Fibroblast of lung (primary cell): ENCODE results near the gene VPS13C. TPM values are rescaled to one million over a fixed set of nuclear protein-coding genes. Genes with fewer than 3 reads are reported as not detected.

ENCODE experiments used
- DNase-seq, 2 donors: peaks; one replicate each; pipeline versions ENCODE4 v3.0.0 to v3.0.0-alpha.2; 2010; ENCODE audit warnings: low read depth in 2 of 2
- H2AFZ ChIP-seq: 2 replicates; pipeline ENCODE4 v1.5.1; 2012; ENCODE audit warnings: low read length, control low read depth, inconsistent platforms
- H3K27ac ChIP-seq: 2 replicates; pipeline ENCODE4 v1.5.1; 2011; ENCODE audit warnings: low read length, control low read depth; ENCODE audit not compliant: insufficient read depth
- H3K27me3 ChIP-seq: 2 replicates; pipeline ENCODE4 v1.5.1; 2011; ENCODE audit warnings: mild to moderate bottlenecking, low read length; ENCODE audit not compliant: control insufficient read depth, insufficient read depth
- H3K36me3 ChIP-seq: 2 replicates; pipeline ENCODE4 v1.5.1; 2011; ENCODE audit warnings: low read length; ENCODE audit not compliant: control insufficient read depth, insufficient read depth
- H3K4me1 ChIP-seq: 2 replicates; pipeline ENCODE4 v1.5.1; 2011; ENCODE audit warnings: low read length; ENCODE audit not compliant: control insufficient read depth, insufficient read depth; ENCODE audit errors: extremely low read depth
- H3K4me2 ChIP-seq: 2 replicates; pipeline ENCODE4 v1.5.1; 2011; ENCODE audit warnings: low read length, control low read depth; ENCODE audit not compliant: insufficient read depth; ENCODE audit errors: extremely low read depth
- H3K4me3 ChIP-seq, 4 experiments: fragments of 200-600 bp in 1 of 4; sonication (generic) in 1 of 4; replicated peaks in 1 of 4; 2 replicates each; pipeline ENCODE4 v1.5.1; 2011 to 2016; ENCODE audit warnings: low read length in 4 of 4, low read depth in 3 of 4, mild to moderate bottlenecking in 3 of 4, control low read depth in 2 of 4, inconsistent platforms in 1 of 4, mixed read lengths in 1 of 4; ENCODE audit not compliant: insufficient read depth in 1 of 4; ENCODE audit errors: control extremely low read depth in 1 of 4
- H3K79me2 ChIP-seq: 2 replicates; pipeline ENCODE4 v1.5.1; 2012; ENCODE audit warnings: mild to moderate bottlenecking, low read length, inconsistent platforms; ENCODE audit not compliant: control insufficient read depth, insufficient read depth
- H3K9ac ChIP-seq: 2 replicates; pipeline ENCODE4 v1.5.1; 2011; ENCODE audit warnings: mild to moderate bottlenecking, low read length, control low read depth; ENCODE audit not compliant: insufficient read depth
- H3K9me3 ChIP-seq: 2 replicates; pipeline ENCODE4 v1.5.1; 2012; ENCODE audit warnings: low read depth, low read length; ENCODE audit not compliant: control insufficient read depth, insufficient read depth
- H4K20me1 ChIP-seq: 2 replicates; pipeline ENCODE4 v1.5.1; 2011; ENCODE audit warnings: low read length; ENCODE audit not compliant: control insufficient read depth, insufficient read depth; ENCODE audit errors: extremely low read depth
- CTCF ChIP-seq, 2 donors: IDR thresholded peaks in 1 of 2; conservative IDR thresholded peaks in 1 of 2; 1 replicate in 1 of 2; 2 replicates in 1 of 2; pipeline ENCODE4 v1.5.1; 2011 to 2012; ENCODE audit warnings: low read length in 2 of 2, control low read depth in 1 of 2, inconsistent platforms in 1 of 2, low read depth in 1 of 2, mild to moderate bottlenecking in 1 of 2
- EZH2 ChIP-seq: IDR thresholded peaks from 2 replicates; pipeline ENCODE4 v1.5.1; 2012; ENCODE audit warnings: low read length, control low read depth, mild to moderate bottlenecking; ENCODE audit errors: missing control alignments
- polyA plus RNA-seq, 2 donors: library from polyadenylated mRNA; depleted of rRNA in 1 of 2; stranded (reverse) in 1 of 2; unstranded in 1 of 2; fragments of >200 nt; gene quantifications; 2 replicates each; pipeline ENCODE4 v1.2.1, GENCODE V29; 2011 to 2012; ENCODE audit warnings: missing spikeins in 1 of 2
- total RNA-seq: library from RNA; depleted of rRNA; stranded (reverse); fragments of >200 nt; gene quantifications from 2 replicates; pipeline ENCODE4 v1.2.1, GENCODE V29; 2014

Gene VPS13C
- total and polyA plus RNA-seq, 2 donors (not counting 1 experiment from before 2014, with no cell fraction given) = 19.6 to 82.7 TPM

GRCh38 chr15:61857169-61857829, 202.9 kb downstream of the VPS13C start:
- no peaks in the 10 kb centered on the region for H4K20me1 ChIP-seq
- H3K9me3 ChIP-seq = no peaks in the 10 kb centered on the region
- H3K27ac ChIP-seq = no peak overlapping the region
- no peak overlapping the region for H3K4me3 ChIP-seq
- no peak overlapping the region for H3K4me2 ChIP-seq
- no peak for DNase-seq
- no peaks in the 10 kb centered on the region for H3K27me3 ChIP-seq
- H2AFZ ChIP-seq = no peak overlapping the region
- H3K9ac ChIP-seq = no peak overlapping the region
- H3K4me1 ChIP-seq = no peaks in the 10 kb centered on the region
- H3K79me2 ChIP-seq = no peaks in the 10 kb centered on the region
- peaks cover 2% of the 10 kb centered on the region for H3K36me3 ChIP-seq
- no peak for TF ChIP-seq EZH2
- TF ChIP-seq CTCF (conservative IDR thresholded peaks at IDR 0.05 in 1 of 2, IDR thresholded peaks at IDR 0.05 in 1 of 2; ENCODE audit: low read depth in 1 of 2, low read length in 2 of 2) = no peak

GRCh38 chr15:61856295-61856694, 204.0 kb downstream of the VPS13C start:
- no peak for DNase-seq
- no peaks in the 10 kb centered on the region for H3K4me1 ChIP-seq
- H3K27me3 ChIP-seq = no peaks in the 10 kb centered on the region
- H3K9ac ChIP-seq = no peak overlapping the region
- H3K27ac ChIP-seq = no peak overlapping the region
- H2AFZ ChIP-seq = no peak overlapping the region
- no peaks in the 10 kb centered on the region for H3K79me2 ChIP-seq
- H3K9me3 ChIP-seq = no peaks in the 10 kb centered on the region
- H3K36me3 ChIP-seq = no peaks in the 10 kb centered on the region
- no peak for TF ChIP-seq EZH2
- no peak for TF ChIP-seq CTCF (conservative IDR thresholded peaks at IDR 0.05 in 1 of 2, IDR thresholded peaks at IDR 0.05 in 1 of 2; ENCODE audit: low read depth in 1 of 2, low read length in 2 of 2)
- no peak overlapping the region for H3K4me3 ChIP-seq
- no peak overlapping the region for H3K4me2 ChIP-seq
- H4K20me1 ChIP-seq = no peaks in the 10 kb centered on the region

- Histone ChIP-seq H3K4me2 (no peak overlapping the region), H3K79me2 (no peaks in the 10 kb centered on the region), H3K4me3 (no peak overlapping the region), H4K20me1 (no peaks in the 10 kb centered on the region), H3K9me3 (no peaks in the 10 kb centered on the region), H3K27me3 (no peaks in the 10 kb centered on the region), H3K27ac (no peak overlapping the region), H3K4me1 (no peaks in the 10 kb centered on the region), H3K36me3 (no peaks in the 10 kb centered on the region), H2AFZ (no peak overlapping the region), H3K9ac (no peak overlapping the region)
- TF ChIP-seq CTCF (conservative IDR thresholded peaks at IDR 0.05 in 1 of 2, IDR thresholded peaks at IDR 0.05 in 1 of 2; ENCODE audit: low read depth in 1 of 2, low read length in 2 of 2) (no peak), EZH2 (no peak)
- DNase-seq = no peak
These were observed 207.1 kb downstream of the VPS13C start for GRCh38 chr15:61853195-61853594.
